ENCODE data around the gene SNCB. TPM values are rescaled to one million over a fixed set of nuclear protein-coding genes. Genes with fewer than 3 reads are reported as not detected.

SNCB gene
- total RNA-seq, 1 experiment from 2014 or later = not detected

DNA sequence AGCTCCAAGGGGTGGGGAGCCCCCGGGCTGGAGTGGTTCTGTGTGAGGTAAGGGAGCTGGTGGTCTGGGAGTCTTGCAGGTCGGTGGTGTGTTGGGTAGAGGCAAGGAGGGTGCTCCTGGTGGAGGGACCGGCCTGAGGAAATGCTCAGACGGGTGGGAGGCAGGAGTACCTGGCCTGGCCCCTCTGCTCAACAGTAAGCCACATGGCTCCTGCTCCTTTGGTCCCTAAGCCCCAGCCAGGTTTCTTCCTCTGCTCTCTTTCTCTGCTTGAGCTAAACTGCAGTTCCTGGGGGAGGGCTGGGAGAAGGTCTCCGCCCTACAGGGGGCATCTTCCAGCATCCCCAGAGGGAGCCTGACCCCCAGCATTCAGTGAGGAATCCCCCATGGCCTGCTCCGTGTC lies 34.1 kb upstream of the SNCB start:
- RAD21 ChIA-PET (ENCODE audit: low non-redundant PET in 1 of 2, low total read pairs in 2 of 2, uncharacterized antibody in 2 of 2, unreplicated experiment in 2 of 2) = no interaction called here
- H2AFZ ChIP-seq (ENCODE audit: low read depth, low read length, poor library complexity, severe bottlenecking) = no peak overlapping the region
- CTCF ChIA-PET = no interaction called here
- intact Hi-C loops (cut with micrococcal nuclease) = loop anchor here (5.0 kb wide), 1 partner anchor 158 kb away; no protein-coding TSS in a partner anchor
- H3K9me2 ChIP-seq (ENCODE audit: insufficient read depth) = no peaks in the 10 kb centered on the region
- POLR2A ChIA-PET = no interaction called here
- H3K79me2 ChIP-seq (ENCODE audit: insufficient read depth, low read length) = no peaks in the 10 kb centered on the region
- H4K20me1 ChIP-seq (ENCODE audit: insufficient read depth) = no peaks in the 10 kb centered on the region
- H3K9me3 ChIP-seq (ENCODE audit: control insufficient read depth in 1 of 2, insufficient read depth in 1 of 2, low read depth in 1 of 2, low read length in 2 of 2) = no peaks in the 10 kb centered on the region
- TF ChIP-seq EGR1 (IDR thresholded peaks at IDR 0.05; ENCODE audit: low read depth) = no peak
- H3K4me2 ChIP-seq (ENCODE audit: low read length) = no peak overlapping the region
- H3K27ac ChIP-seq (ENCODE audit: low read depth, low read length) = no peak overlapping the region
- no TSS peak for BruUV-seq (replicated peaks)
- no peaks in the 10 kb centered on the region; a peak in 1 of 4 replicates for H3K4me1 ChIP-seq (ENCODE audit: control insufficient read depth in 1 of 2, insufficient read depth in 2 of 2, low read length in 2 of 2)
- H3K9ac ChIP-seq (ENCODE audit: low read length) = no peak overlapping the region
- no peaks in the 10 kb centered on the region for H3K27me3 ChIP-seq (ENCODE audit: insufficient read depth, low read length)
- H3K36me3 ChIP-seq (ENCODE audit: control insufficient read depth in 1 of 2, insufficient read depth in 2 of 2, low read length in 2 of 2) = no peaks in the 10 kb centered on the region
- DNase-seq (ENCODE audit: low read depth, low spot score) (no peak), ATAC-seq (no peak)
- no peak overlapping the region for H3K4me3 ChIP-seq (replicated peaks in 1 of 2; ENCODE audit: low read depth in 1 of 2, low read length in 2 of 2)

DNA sequence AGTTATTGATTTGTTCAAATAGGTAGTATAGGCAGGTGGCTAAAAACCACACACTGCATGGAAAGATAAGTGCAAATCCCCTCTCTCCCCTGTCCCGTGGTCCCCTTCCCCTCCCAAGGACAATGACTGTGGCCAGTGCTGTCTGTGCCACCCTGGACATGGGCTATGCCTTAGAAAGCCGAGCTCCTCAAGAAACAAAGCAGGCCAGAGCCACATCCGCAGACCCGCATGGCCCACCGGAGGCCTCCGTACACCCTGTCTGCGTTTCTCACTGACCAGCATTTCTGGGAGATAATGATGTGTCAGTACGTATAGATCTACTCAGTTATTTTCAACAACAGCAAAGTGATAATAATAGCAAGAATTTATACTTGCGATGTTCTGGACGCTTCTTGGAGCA lies 33.2 kb upstream of the SNCB start:
- Histone ChIP-seq H2AFZ (ENCODE audit: low read depth, low read length, poor library complexity, severe bottlenecking) (no peak overlapping the region), H3K9me3 (ENCODE audit: control insufficient read depth in 1 of 2, insufficient read depth in 1 of 2, low read depth in 1 of 2, low read length in 2 of 2) (no peaks in the 10 kb centered on the region), H4K20me1 (ENCODE audit: insufficient read depth) (no peaks in the 10 kb centered on the region), H3K27me3 (ENCODE audit: insufficient read depth, low read length) (no peaks in the 10 kb centered on the region), H3K27ac (ENCODE audit: low read depth, low read length) (no peak overlapping the region), H3K4me3 (replicated peaks in 1 of 2; ENCODE audit: low read depth in 1 of 2, low read length in 2 of 2) (no peak overlapping the region), H3K9me2 (ENCODE audit: insufficient read depth) (no peaks in the 10 kb centered on the region), H3K4me1 (ENCODE audit: control insufficient read depth in 1 of 2, insufficient read depth in 2 of 2, low read length in 2 of 2) (no peaks in the 10 kb centered on the region; a peak in 1 of 4 replicates), H3K79me2 (ENCODE audit: insufficient read depth, low read length) (no peaks in the 10 kb centered on the region), H3K36me3 (ENCODE audit: control insufficient read depth in 1 of 2, insufficient read depth in 2 of 2, low read length in 2 of 2) (no peaks in the 10 kb centered on the region), H3K4me2 (ENCODE audit: low read length) (no peak overlapping the region), H3K9ac (ENCODE audit: low read length) (no peak overlapping the region)
- TF ChIP-seq JUND (IDR thresholded peaks at IDR 0.05) (no peak), TCF7L2 (IDR thresholded peaks at IDR 0.05; ENCODE audit: borderline replicate concordance, extremely low read depth, insufficient read depth, insufficient read length) (no peak), EZH2 (IDR thresholded peaks at IDR 0.05) (no peak), SIN3A (IDR thresholded peaks at IDR 0.05; ENCODE audit: low read depth) (no peak), RAD21 (IDR thresholded peaks at IDR 0.05; ENCODE audit: low read depth) (no peak), POLR2AphosphoS5 (IDR thresholded peaks at IDR 0.05; ENCODE audit: low read depth, low read length) (no peak), ZNF274 (IDR thresholded peaks at IDR 0.05; ENCODE audit: low read depth, low read length) (no peak), YY1 (IDR thresholded peaks at IDR 0.05; ENCODE audit: extremely low read depth, insufficient replicate concordance, low read depth, low read length) (no peak), ELF1 (IDR thresholded peaks at IDR 0.05; ENCODE audit: borderline replicate concordance, low read depth) (no peak)
- TF ChIP-seq, protein P1, sequence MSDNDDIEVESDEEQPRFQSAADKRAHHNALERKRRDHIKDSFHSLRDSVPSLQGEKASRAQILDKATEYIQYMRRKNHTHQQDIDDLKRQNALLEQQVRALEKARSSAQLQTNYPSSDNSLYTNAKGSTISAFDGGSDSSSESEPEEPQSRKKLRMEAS (IDR thresholded peaks at IDR 0.05) = no peak
- TF ChIP-seq, protein P2, sequence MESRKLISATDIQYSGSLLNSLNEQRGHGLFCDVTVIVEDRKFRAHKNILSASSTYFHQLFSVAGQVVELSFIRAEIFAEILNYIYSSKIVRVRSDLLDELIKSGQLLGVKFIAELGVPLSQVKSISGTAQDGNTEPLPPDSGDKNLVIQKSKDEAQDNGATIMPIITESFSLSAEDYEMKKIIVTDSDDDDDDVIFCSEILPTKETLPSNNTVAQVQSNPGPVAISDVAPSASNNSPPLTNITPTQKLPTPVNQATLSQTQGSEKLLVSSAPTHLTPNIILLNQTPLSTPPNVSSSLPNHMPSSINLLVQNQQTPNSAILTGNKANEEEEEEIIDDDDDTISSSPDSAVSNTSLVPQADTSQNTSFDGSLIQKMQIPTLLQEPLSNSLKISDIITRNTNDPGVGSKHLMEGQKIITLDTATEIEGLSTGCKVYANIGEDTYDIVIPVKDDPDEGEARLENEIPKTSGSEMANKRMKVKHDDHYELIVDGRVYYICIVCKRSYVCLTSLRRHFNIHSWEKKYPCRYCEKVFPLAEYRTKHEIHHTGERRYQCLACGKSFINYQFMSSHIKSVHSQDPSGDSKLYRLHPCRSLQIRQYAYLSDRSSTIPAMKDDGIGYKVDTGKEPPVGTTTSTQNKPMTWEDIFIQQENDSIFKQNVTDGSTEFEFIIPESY (IDR thresholded peaks at IDR 0.05; ENCODE audit: extremely low read depth, insufficient replicate concordance, low read length) = no peak
- TF ChIP-seq, protein P3, sequence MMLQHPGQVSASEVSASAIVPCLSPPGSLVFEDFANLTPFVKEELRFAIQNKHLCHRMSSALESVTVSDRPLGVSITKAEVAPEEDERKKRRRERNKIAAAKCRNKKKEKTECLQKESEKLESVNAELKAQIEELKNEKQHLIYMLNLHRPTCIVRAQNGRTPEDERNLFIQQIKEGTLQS (IDR thresholded peaks at IDR 0.05) = no peak
- TF ChIP-seq, protein P4, sequence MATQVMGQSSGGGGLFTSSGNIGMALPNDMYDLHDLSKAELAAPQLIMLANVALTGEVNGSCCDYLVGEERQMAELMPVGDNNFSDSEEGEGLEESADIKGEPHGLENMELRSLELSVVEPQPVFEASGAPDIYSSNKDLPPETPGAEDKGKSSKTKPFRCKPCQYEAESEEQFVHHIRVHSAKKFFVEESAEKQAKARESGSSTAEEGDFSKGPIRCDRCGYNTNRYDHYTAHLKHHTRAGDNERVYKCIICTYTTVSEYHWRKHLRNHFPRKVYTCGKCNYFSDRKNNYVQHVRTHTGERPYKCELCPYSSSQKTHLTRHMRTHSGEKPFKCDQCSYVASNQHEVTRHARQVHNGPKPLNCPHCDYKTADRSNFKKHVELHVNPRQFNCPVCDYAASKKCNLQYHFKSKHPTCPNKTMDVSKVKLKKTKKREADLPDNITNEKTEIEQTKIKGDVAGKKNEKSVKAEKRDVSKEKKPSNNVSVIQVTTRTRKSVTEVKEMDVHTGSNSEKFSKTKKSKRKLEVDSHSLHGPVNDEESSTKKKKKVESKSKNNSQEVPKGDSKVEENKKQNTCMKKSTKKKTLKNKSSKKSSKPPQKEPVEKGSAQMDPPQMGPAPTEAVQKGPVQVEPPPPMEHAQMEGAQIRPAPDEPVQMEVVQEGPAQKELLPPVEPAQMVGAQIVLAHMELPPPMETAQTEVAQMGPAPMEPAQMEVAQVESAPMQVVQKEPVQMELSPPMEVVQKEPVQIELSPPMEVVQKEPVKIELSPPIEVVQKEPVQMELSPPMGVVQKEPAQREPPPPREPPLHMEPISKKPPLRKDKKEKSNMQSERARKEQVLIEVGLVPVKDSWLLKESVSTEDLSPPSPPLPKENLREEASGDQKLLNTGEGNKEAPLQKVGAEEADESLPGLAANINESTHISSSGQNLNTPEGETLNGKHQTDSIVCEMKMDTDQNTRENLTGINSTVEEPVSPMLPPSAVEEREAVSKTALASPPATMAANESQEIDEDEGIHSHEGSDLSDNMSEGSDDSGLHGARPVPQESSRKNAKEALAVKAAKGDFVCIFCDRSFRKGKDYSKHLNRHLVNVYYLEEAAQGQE (IDR thresholded peaks at IDR 0.05; ENCODE audit: low read depth) = no peak
- POLR2A ChIA-PET = no interaction called here
- no peak for ATAC-seq
- no peak for DNase-seq (ENCODE audit: low read depth, low spot score)
- no TSS peak for BruUV-seq (replicated peaks)
- RAD21 ChIA-PET (ENCODE audit: low non-redundant PET in 1 of 2, low total read pairs in 2 of 2, uncharacterized antibody in 2 of 2, unreplicated experiment in 2 of 2) = no interaction called here
- CTCF ChIA-PET = no interaction called here
- intact Hi-C loops (cut with micrococcal nuclease) = loop anchor here (5.0 kb wide), 1 partner anchor 159 kb away; no protein-coding TSS in a partner anchor

Data from HCT116 (cell line).